Measurements from ENCODE around the gene BEGAIN.

BEGAIN gene

GRCh38 chr14:100537446-100538350, 49.5 kb downstream of the BEGAIN start:
- no peak overlapping the region for H3K9ac ChIP-seq (ENCODE audit: low read depth, low read length)

GRCh38 chr14:100536721-100537445, 50.3 kb downstream of the BEGAIN start:
- Histone ChIP-seq H3K27me3 (ENCODE audit: insufficient read depth, low read length, poor library complexity) (no peaks in the 10 kb centered on the region), H3K79me2 (ENCODE audit: insufficient read depth, low read length) (no peaks in the 10 kb centered on the region), H4K20me1 (ENCODE audit: insufficient read depth, low read length) (no peaks in the 10 kb centered on the region), H3K4me3 (ENCODE audit: low read depth in 1 of 2, low read length in 2 of 2) (no peak overlapping the region), H3K9me3 (ENCODE audit: insufficient read depth, low read length, severe bottlenecking) (no peaks in the 10 kb centered on the region), H3K27ac (ENCODE audit: low read length) (peak overlapping the region; percentile 78; the same call in 1 of the 2 replicates), H3K4me2 (ENCODE audit: insufficient read depth, low read length) (no peak overlapping the region), H2AFZ (ENCODE audit: low read depth, low read length) (no peak overlapping the region), H3K4me1 (ENCODE audit: insufficient read depth, low read length) (peaks cover 46% of the 10 kb centered on the region), H3K9ac (ENCODE audit: low read depth, low read length) (no peak overlapping the region), H3K36me3 (ENCODE audit: insufficient read depth, low read length) (no peaks in the 10 kb centered on the region)
- no peak for DNase-seq
- ATAC-seq (ENCODE audit: insufficient read depth, low read depth) = no peak
- TF ChIP-seq CTCF (IDR thresholded peaks at IDR 0.05; ENCODE audit: borderline replicate concordance, extremely low read depth, low read length, poor library complexity, severe bottlenecking) (no peak), EZH2 (IDR thresholded peaks at IDR 0.05; ENCODE audit: borderline replicate concordance, low read depth, low read length, severe bottlenecking) (no peak)

More at GRCh38 chr14:100537446-100538350, 49.5 kb downstream of the BEGAIN start:
- Histone ChIP-seq H3K4me2 (ENCODE audit: insufficient read depth, low read length) (no peak overlapping the region), H3K9me3 (ENCODE audit: insufficient read depth, low read length, severe bottlenecking) (no peaks in the 10 kb centered on the region), H3K27me3 (ENCODE audit: insufficient read depth, low read length, poor library complexity) (no peaks in the 10 kb centered on the region), H3K4me3 (ENCODE audit: low read depth in 1 of 2, low read length in 2 of 2) (no peak overlapping the region), H3K79me2 (ENCODE audit: insufficient read depth, low read length) (no peaks in the 10 kb centered on the region), H4K20me1 (ENCODE audit: insufficient read depth, low read length) (no peaks in the 10 kb centered on the region), H2AFZ (ENCODE audit: low read depth, low read length) (no peak overlapping the region), H3K36me3 (ENCODE audit: insufficient read depth, low read length) (no peaks in the 10 kb centered on the region), H3K4me1 (ENCODE audit: insufficient read depth, low read length) (peaks cover 38% of the 10 kb centered on the region), H3K27ac (ENCODE audit: low read length) (no peak overlapping the region)
- ATAC-seq (ENCODE audit: insufficient read depth, low read depth) (no peak), DNase-seq (peak; percentile 3)
- TF ChIP-seq CTCF (IDR thresholded peaks at IDR 0.05; ENCODE audit: borderline replicate concordance, extremely low read depth, low read length, poor library complexity, severe bottlenecking) = no peak
- TF ChIP-seq EZH2 (IDR thresholded peaks at IDR 0.05; ENCODE audit: borderline replicate concordance, low read depth, low read length, severe bottlenecking) = no peak

GRCh38 chr14:100536121-100536510, 51.1 kb downstream of the BEGAIN start:
- Histone ChIP-seq H3K36me3 (ENCODE audit: insufficient read depth, low read length) (no peaks in the 10 kb centered on the region), H3K9ac (ENCODE audit: low read depth, low read length) (0 out of 2 replicates have a peak overlapping the region, but pooled peaks have one; percentile 28), H3K79me2 (ENCODE audit: insufficient read depth, low read length) (no peaks in the 10 kb centered on the region), H3K27ac (ENCODE audit: low read length) (peak overlapping the region; percentile 78), H3K4me1 (ENCODE audit: insufficient read depth, low read length) (peaks cover 53% of the 10 kb centered on the region), H3K27me3 (ENCODE audit: insufficient read depth, low read length, poor library complexity) (no peaks in the 10 kb centered on the region), H3K4me2 (ENCODE audit: insufficient read depth, low read length) (no peak overlapping the region), H4K20me1 (ENCODE audit: insufficient read depth, low read length) (no peaks in the 10 kb centered on the region), H3K4me3 (ENCODE audit: low read depth in 1 of 2, low read length in 2 of 2) (no peak overlapping the region), H2AFZ (ENCODE audit: low read depth, low read length) (no peak overlapping the region), H3K9me3 (ENCODE audit: insufficient read depth, low read length, severe bottlenecking) (no peaks in the 10 kb centered on the region)
- TF ChIP-seq EZH2 (IDR thresholded peaks at IDR 0.05; ENCODE audit: borderline replicate concordance, low read depth, low read length, severe bottlenecking) (no peak), CTCF (IDR thresholded peaks at IDR 0.05; ENCODE audit: borderline replicate concordance, extremely low read depth, low read length, poor library complexity, severe bottlenecking) (no peak)
- DNase-seq = peak; percentile 63
- ATAC-seq (ENCODE audit: insufficient read depth, low read depth) = peak; percentile 39

All from DND-41 (cell line).